Measurements from ENCODE around the gene DRAXIN.

DRAXIN gene

DNA sequence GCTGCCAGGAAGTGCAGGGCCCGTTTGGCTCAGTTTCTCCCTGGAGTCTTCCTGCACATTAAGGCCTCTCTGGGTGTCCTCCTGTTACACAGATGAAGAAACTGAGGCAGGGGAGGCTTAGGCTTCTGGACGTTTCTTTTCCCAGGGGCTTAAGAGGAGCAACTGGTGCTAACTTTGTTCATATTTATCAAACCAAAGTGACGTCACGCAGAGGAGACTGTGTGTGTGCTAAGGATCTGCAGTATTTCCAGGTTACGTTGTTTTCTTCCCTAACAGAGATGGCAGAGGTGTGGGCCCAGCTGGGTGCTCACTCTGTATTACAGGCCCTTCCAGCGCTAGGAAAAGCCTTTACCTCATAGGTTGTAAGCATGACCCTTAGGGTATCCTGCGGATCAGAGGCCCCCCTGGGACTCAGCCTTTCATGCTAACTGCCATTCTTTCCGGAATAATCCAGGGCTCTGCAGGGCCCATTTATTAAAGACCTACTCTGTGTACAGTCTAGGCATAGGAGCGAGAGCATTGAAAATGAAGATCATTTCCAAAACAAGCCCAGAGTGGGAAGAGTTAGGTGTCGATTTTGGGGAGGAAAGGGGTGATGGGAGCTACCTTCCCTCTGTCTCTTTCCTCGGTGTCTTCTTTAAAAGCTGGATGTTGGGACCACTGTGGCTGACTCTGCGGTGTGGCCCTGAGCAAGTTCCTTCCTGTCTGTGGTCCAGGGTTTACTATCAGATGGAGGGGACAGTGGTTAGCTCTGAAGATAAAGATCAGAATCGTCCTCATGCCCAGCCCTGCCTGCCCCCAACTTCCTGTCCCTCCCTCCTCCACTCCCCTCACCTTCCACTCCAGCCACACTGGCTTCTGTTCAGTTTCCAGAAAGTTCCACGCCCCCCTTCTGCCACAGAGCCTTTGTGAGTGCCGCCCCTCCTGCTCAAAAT is 49.0 kb downstream of the DRAXIN start:
- no peaks in the 10 kb centered on the region for H3K27me3 ChIP-seq (ENCODE audit: control insufficient read depth, insufficient read depth, low read length)
- no peak overlapping the region for H3K4me3 ChIP-seq (ENCODE audit: low read depth, low read length)
- H3K27ac ChIP-seq = no peak overlapping the region
- TF ChIP-seq, protein P1, sequence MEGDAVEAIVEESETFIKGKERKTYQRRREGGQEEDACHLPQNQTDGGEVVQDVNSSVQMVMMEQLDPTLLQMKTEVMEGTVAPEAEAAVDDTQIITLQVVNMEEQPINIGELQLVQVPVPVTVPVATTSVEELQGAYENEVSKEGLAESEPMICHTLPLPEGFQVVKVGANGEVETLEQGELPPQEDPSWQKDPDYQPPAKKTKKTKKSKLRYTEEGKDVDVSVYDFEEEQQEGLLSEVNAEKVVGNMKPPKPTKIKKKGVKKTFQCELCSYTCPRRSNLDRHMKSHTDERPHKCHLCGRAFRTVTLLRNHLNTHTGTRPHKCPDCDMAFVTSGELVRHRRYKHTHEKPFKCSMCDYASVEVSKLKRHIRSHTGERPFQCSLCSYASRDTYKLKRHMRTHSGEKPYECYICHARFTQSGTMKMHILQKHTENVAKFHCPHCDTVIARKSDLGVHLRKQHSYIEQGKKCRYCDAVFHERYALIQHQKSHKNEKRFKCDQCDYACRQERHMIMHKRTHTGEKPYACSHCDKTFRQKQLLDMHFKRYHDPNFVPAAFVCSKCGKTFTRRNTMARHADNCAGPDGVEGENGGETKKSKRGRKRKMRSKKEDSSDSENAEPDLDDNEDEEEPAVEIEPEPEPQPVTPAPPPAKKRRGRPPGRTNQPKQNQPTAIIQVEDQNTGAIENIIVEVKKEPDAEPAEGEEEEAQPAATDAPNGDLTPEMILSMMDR (IDR thresholded peaks at IDR 0.05) = no peak
- H3K9me3 ChIP-seq (ENCODE audit: control insufficient read depth, low read length) = no peaks in the 10 kb centered on the region
- no peaks in the 10 kb centered on the region for H3K79me2 ChIP-seq
- no peaks in the 10 kb centered on the region for H3K4me1 ChIP-seq
- no peak overlapping the region for H3K9ac ChIP-seq
- H3K36me3 ChIP-seq (ENCODE audit: control insufficient read depth, insufficient read depth, low read length) = no peaks in the 10 kb centered on the region
- no peak overlapping the region for H2AFZ ChIP-seq
- no peak overlapping the region for H3K4me2 ChIP-seq (ENCODE audit: low read length)

DNA sequence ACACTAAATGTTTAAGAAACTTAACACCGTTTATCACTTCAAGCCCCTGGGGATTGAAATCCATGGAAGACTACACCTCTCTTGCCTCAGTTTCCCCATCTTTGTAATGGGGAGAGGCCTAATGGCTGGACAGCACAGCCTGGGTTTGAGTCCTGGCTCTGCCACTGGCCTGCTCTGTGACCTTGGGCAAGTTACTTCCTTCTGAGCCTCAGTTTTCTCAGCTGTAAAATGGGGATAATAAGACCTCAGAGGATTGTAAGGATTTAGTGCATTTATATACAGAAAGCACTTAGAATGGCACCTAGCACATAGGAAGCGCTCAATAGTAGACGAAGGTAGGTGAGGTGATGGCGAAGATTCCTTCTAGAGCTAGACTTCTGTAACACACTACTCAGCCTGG is 50.0 kb downstream of the DRAXIN start:
- TF ChIP-seq, protein P1 (IDR thresholded peaks at IDR 0.05) = no peak
- Histone ChIP-seq H3K4me2 (ENCODE audit: low read length) (no peak overlapping the region), H3K9me3 (ENCODE audit: control insufficient read depth, low read length) (no peaks in the 10 kb centered on the region), H3K36me3 (ENCODE audit: control insufficient read depth, insufficient read depth, low read length) (no peaks in the 10 kb centered on the region), H3K9ac (no peak overlapping the region), H3K27ac (no peak overlapping the region), H3K4me1 (no peaks in the 10 kb centered on the region), H3K4me3 (ENCODE audit: low read depth, low read length) (no peak overlapping the region), H3K27me3 (ENCODE audit: control insufficient read depth, insufficient read depth, low read length) (no peaks in the 10 kb centered on the region), H2AFZ (no peak overlapping the region), H3K79me2 (no peaks in the 10 kb centered on the region)

DNA sequence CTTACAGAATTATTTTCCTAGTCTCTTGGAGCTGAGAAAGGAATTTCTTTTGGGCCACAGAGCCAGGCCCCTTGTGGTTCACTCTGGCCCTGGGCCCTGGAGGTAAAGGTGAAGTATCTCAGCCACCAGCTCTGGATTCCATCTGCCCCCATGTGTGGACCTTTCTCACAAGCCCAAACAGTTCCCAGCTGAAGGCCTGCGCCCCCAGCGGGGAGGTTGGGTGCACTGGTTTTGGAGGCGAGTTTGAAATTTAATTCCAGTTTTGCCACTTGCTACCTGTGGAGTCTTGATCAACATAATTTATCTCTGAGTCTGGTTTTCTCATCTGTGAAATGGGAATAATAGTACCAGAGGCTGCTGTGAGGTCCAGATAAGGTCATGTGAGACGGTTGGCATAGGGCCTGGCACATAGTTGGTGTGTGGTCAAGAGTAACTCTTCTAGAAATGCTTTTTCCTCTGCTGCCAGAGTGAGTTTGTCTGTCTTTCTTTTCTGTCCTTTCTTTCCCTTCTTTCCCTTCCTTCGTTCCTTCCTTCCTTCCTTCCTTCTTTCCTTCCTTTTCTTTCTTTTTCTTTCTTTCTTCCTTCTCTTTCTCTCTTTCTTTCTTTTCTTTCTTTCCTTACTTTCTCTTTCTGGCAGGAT is 50.5 kb downstream of the DRAXIN start:
- no peaks in the 10 kb centered on the region for H3K79me2 ChIP-seq
- H2AFZ ChIP-seq = no peak overlapping the region
- no peaks in the 10 kb centered on the region for H3K27me3 ChIP-seq (ENCODE audit: control insufficient read depth, insufficient read depth, low read length)
- H3K27ac ChIP-seq = no peak overlapping the region
- TF ChIP-seq, protein P1 (IDR thresholded peaks at IDR 0.05) = no peak
- H3K4me3 ChIP-seq (ENCODE audit: low read depth, low read length) = no peak overlapping the region
- H3K9me3 ChIP-seq (ENCODE audit: control insufficient read depth, low read length) = no peaks in the 10 kb centered on the region
- H3K4me2 ChIP-seq (ENCODE audit: low read length) = no peak overlapping the region
- H3K9ac ChIP-seq = no peak overlapping the region
- no peaks in the 10 kb centered on the region for H3K36me3 ChIP-seq (ENCODE audit: control insufficient read depth, insufficient read depth, low read length)
- H3K4me1 ChIP-seq = no peaks in the 10 kb centered on the region

DNA sequence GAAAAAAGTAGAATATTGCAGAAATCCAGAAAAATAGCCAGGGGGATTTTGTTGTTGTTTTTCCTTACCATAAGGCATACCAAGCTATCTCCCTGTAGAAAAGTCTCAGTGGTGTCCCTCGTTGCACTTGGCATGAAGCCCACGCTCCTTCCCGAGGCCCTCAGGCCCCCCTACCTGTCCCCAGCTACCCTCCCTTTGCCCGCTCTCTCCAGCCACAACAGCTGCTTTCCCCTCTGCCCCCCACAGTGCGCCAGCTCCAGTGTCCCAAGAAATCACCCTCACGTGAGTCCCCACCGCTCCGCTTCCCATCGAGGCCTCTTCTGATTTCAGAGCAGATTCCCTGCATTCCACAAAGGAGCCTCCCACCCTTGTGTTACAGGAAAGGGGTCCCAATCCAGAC is 52.8 kb downstream of the DRAXIN start:
- no peak overlapping the region for H3K4me3 ChIP-seq (ENCODE audit: low read depth, low read length)
- no peaks in the 10 kb centered on the region for H3K27me3 ChIP-seq (ENCODE audit: control insufficient read depth, insufficient read depth, low read length)
- no peak overlapping the region for H3K27ac ChIP-seq
- TF ChIP-seq, protein P1 (IDR thresholded peaks at IDR 0.05) = no peak
- no peak overlapping the region for H3K9ac ChIP-seq
- no peaks in the 10 kb centered on the region for H3K9me3 ChIP-seq (ENCODE audit: control insufficient read depth, low read length)
- no peak overlapping the region for H3K4me2 ChIP-seq (ENCODE audit: low read length)
- no peaks in the 10 kb centered on the region for H3K36me3 ChIP-seq (ENCODE audit: control insufficient read depth, insufficient read depth, low read length)
- H3K4me1 ChIP-seq = no peaks in the 10 kb centered on the region
- H3K79me2 ChIP-seq = no peaks in the 10 kb centered on the region
- H2AFZ ChIP-seq = no peak overlapping the region
